H1 (cell line): ENCODE measurements around the gene MRPL19. TPM values are rescaled to one million over a fixed set of nuclear protein-coding genes. Genes with fewer than 3 reads are reported as not detected.
"Not testable (repeated sequence)": the region's sequence is repeated elsewhere in the genome, so short reads cannot be mapped to it uniquely, and the experiment has no call there.

Experiments
- CTCF ChIA-PET: fragments of 300-600 bp; sonication (Branson Sonifier 250); formaldehyde crosslinking; loops from one replicate; lab custom pipeline; 2021; ENCODE audit not compliant: partially characterized antibody; lab: Charles Lee
- POLR2A ChIA-PET: fragments of 300-600 bp; sonication (Branson Sonifier 250); formaldehyde crosslinking; loops from one replicate; lab custom pipeline; 2021; ENCODE audit warnings: inconsistent platforms; ENCODE audit not compliant: partially characterized antibody; lab: Charles Lee
- DNase-seq, 2 experiments: peaks; one replicate each; pipeline versions ENCODE4 v3.0.0 to v3.0.0-alpha.2; 2010 to 2022; ENCODE audit warnings: low spot score in 2 of 2, low read depth in 1 of 2, mixed read lengths in 1 of 2
- FAIRE-seq: peaks from 2 replicates; lab custom pipeline; 2011; peaks lifted over from hg19 to GRCh38; lab: Jason Lieb, UNC
- H2AFZ ChIP-seq: 2 replicates; pipeline ENCODE4 v1.8.1; 2012; ENCODE audit warnings: low read length, inconsistent platforms
- H2AK5ac ChIP-seq: 2 replicates; pipeline ENCODE4 v1.6.1; 2013; ENCODE audit warnings: low read depth, low read length
- H2BK120ac ChIP-seq: replicated peaks from 2 replicates; pipeline ENCODE3; 2013; ENCODE audit warnings: low read depth, low read length, inconsistent platforms
- H2BK12ac ChIP-seq: 2 replicates; pipeline ENCODE4 v1.6.1; 2013; ENCODE audit warnings: low read depth, low read length
- H2BK15ac ChIP-seq: 2 replicates; pipeline ENCODE4 v1.6.1; 2013; ENCODE audit warnings: low read length
- H2BK20ac ChIP-seq: 2 replicates; pipeline ENCODE4 v1.6.1; 2013; ENCODE audit warnings: low read length
- H2BK5ac ChIP-seq: 2 replicates; pipeline ENCODE4 v1.6.1; 2013; ENCODE audit warnings: low read depth, low read length
- H3K14ac ChIP-seq: 2 replicates; pipeline ENCODE4 v1.6.1; 2013; ENCODE audit warnings: inconsistent platforms; ENCODE audit not compliant: insufficient read length
- H3K18ac ChIP-seq: 2 replicates; pipeline ENCODE4 v1.6.1; 2013; ENCODE audit warnings: low read length; ENCODE audit errors: extremely low read depth
- H3K23ac ChIP-seq: 2 replicates; pipeline ENCODE4 v1.6.1; 2013; ENCODE audit warnings: inconsistent platforms; ENCODE audit not compliant: insufficient read length
- H3K23me2 ChIP-seq: 2 replicates; pipeline ENCODE4 v1.6.1; 2013; ENCODE audit warnings: low read depth, low read length
- H3K27ac ChIP-seq: 2 replicates; pipeline ENCODE4 v1.6.1; 2011; ENCODE audit warnings: low read depth, low read length, inconsistent platforms
- H3K27me3 ChIP-seq, 4 experiments: replicated peaks in 1 of 4; 1 replicate in 1 of 4; 2 replicates in 3 of 4; pipeline versions ENCODE4 v1.6.1 to v1.8.1; 2011 to 2013; ENCODE audit warnings: low read length in 3 of 4, mild to moderate bottlenecking in 3 of 4, inconsistent platforms in 2 of 4, mixed read lengths in 2 of 4, moderate library complexity in 1 of 4; ENCODE audit not compliant: control insufficient read depth in 3 of 4, insufficient read depth in 3 of 4; ENCODE audit errors: extremely low read depth in 1 of 4
- H3K36me3 ChIP-seq, 4 experiments: 2 replicates each; pipeline versions ENCODE4 v1.6.1 to v1.8.1; 2011 to 2013; ENCODE audit warnings: mild to moderate bottlenecking in 4 of 4, low read length in 3 of 4, moderate library complexity in 2 of 4, control low read depth in 1 of 4, inconsistent platforms in 1 of 4; ENCODE audit not compliant: insufficient read depth in 4 of 4, control insufficient read depth in 2 of 4
- H3K4ac ChIP-seq: replicated peaks from 2 replicates; pipeline ENCODE3; 2013; ENCODE audit warnings: low read length, low read depth, mixed read lengths, inconsistent platforms; ENCODE audit not compliant: insufficient read length
- H3K4me1 ChIP-seq, 4 experiments: replicated peaks in 1 of 4; 1 replicate in 1 of 4; 2 replicates in 3 of 4; pipeline versions ENCODE4 v1.6.1 to v1.8.1; 2011 to 2013; ENCODE audit warnings: low read length in 3 of 4, inconsistent platforms in 2 of 4, mixed read lengths in 1 of 4; ENCODE audit not compliant: insufficient read depth in 4 of 4, control insufficient read depth in 3 of 4
- H3K4me2 ChIP-seq, 2 experiments: 2 replicates each; pipeline versions ENCODE4 v1.6.1 to v1.8.1; 2011 to 2013; ENCODE audit warnings: low read depth in 2 of 2, low read length in 2 of 2, control low read depth in 1 of 2, inconsistent platforms in 1 of 2, mild to moderate bottlenecking in 1 of 2; ENCODE audit not compliant: insufficient read depth in 1 of 2
- H3K4me3 ChIP-seq, 4 experiments: fragments of 200-600, 300-600 bp in 1 of 4; sonication (generic), shearing (Covaris generic), sonication (Bioruptor Twin) in 1 of 4; 2 replicates each; pipeline versions ENCODE4 v1.5.1 to v1.8.1; 2011 to 2016; ENCODE audit warnings: low read length in 4 of 4, low read depth in 3 of 4, control low read depth in 2 of 4, inconsistent platforms in 2 of 4, mild to moderate bottlenecking in 2 of 4, mixed read lengths in 1 of 4, moderate library complexity in 1 of 4; ENCODE audit not compliant: insufficient read depth in 2 of 4; ENCODE audit errors: extremely low read depth in 1 of 4
- H3K56ac ChIP-seq: replicated peaks from 2 replicates; pipeline ENCODE3; 2013; ENCODE audit warnings: low read depth, mild to moderate bottlenecking, mixed read lengths, low read length, inconsistent platforms; ENCODE audit not compliant: insufficient read length
- H3K79me1 ChIP-seq: 2 replicates; pipeline ENCODE4 v1.6.1; 2013; ENCODE audit warnings: low read depth, low read length, control low read depth
- H3K79me2 ChIP-seq, 2 experiments: 2 replicates each; pipeline versions ENCODE4 v1.6.1 to v1.8.1; 2012 to 2013; ENCODE audit warnings: low read length in 2 of 2, mild to moderate bottlenecking in 2 of 2, inconsistent platforms in 1 of 2; ENCODE audit not compliant: insufficient read depth in 2 of 2, control insufficient read depth in 1 of 2
- H3K9ac ChIP-seq, 4 experiments: replicated peaks in 1 of 4; 1 replicate in 1 of 4; 2 replicates in 3 of 4; pipeline versions ENCODE4 v1.6.1 to v1.8.1; 2011 to 2013; ENCODE audit warnings: low read depth in 3 of 4, low read length in 3 of 4, control low read depth in 2 of 4, mild to moderate bottlenecking in 2 of 4, moderate library complexity in 2 of 4, inconsistent platforms in 1 of 4; ENCODE audit errors: extremely low read depth in 1 of 4
- H3K9me3 ChIP-seq, 2 experiments: 2 replicates each; pipeline versions ENCODE4 v1.6.1 to v1.8.1; 2012 to 2013; ENCODE audit warnings: mild to moderate bottlenecking in 2 of 2, moderate library complexity in 2 of 2, control low read depth in 1 of 2, inconsistent platforms in 1 of 2, low read depth in 1 of 2, low read length in 1 of 2, mixed read lengths in 1 of 2; ENCODE audit not compliant: insufficient read depth in 2 of 2
- H4K20me1 ChIP-seq, 2 experiments: replicated peaks in 1 of 2; 2 replicates each; pipeline versions ENCODE3 to v1.8.1; 2011 to 2013; ENCODE audit warnings: inconsistent platforms in 2 of 2, low read length in 2 of 2, mild to moderate bottlenecking in 1 of 2; ENCODE audit not compliant: insufficient read depth in 2 of 2, control insufficient read depth in 1 of 2
- H4K5ac ChIP-seq: 2 replicates; pipeline ENCODE4 v1.6.1; 2013; ENCODE audit warnings: low read length, low read depth, mixed read lengths, inconsistent platforms; ENCODE audit not compliant: insufficient read length
- H4K8ac ChIP-seq: 2 replicates; pipeline ENCODE4 v1.8.0; 2013; ENCODE audit warnings: mild to moderate bottlenecking, moderate library complexity, low read length, inconsistent platforms; ENCODE audit not compliant: insufficient read depth; ENCODE audit errors: extremely low read depth
- H4K91ac ChIP-seq: replicated peaks from 2 replicates; pipeline ENCODE3; 2013; ENCODE audit warnings: low read length, mixed read lengths, inconsistent platforms; ENCODE audit not compliant: insufficient read length
- WGBS, 2 experiments: shearing (Covaris generic) in 1 of 2; methylation state at CpG; one replicate each; pipeline versions ENCODE4 v1.1.6 to v1.1.7; 2013 to 2015; ENCODE audit warnings: low lambda C conversion rate in 2 of 2, mixed read lengths in 2 of 2, inconsistent platforms in 1 of 2, low coverage in 1 of 2, missing lambda C conversion rate in 1 of 2; ENCODE audit not compliant: insufficient replicate concordance in 2 of 2, insufficient coverage in 1 of 2, insufficient read length in 1 of 2; ENCODE audit errors: extremely low coverage in 1 of 2, missing lambda C conversion rate in 1 of 2; 5-methylcytosine and 5-hydroxymethylcytosine counted together
- polyA plus RNA-seq, 7 experiments: library from polyadenylated mRNA; depleted of rRNA in 3 of 7; stranded (reverse) in 5 of 7; unstranded in 2 of 7; fragments of >200 nt in 5 of 7; fragments of 200-250 nt in 2 of 7; gene quantifications; 1 replicate in 5 of 7; 2 replicates in 1 of 7; 4 replicates in 1 of 7; pipeline versions ENCODE4 v1.2.1 to v1.2.3, GENCODE V29; 2011 to 2013; ENCODE audit warnings: missing spikeins in 2 of 7, mixed read lengths in 2 of 7
- total RNA-seq: library from RNA; stranded (reverse); fragmentation: NEBNext Ultra II Directional; extraction: Animal tissue kit (Norgen Biotek cat#: 25700); gene quantifications from 2 replicates; pipeline ENCODE4 v1.2.1, GENCODE V29; 2021

MRPL19 gene
- total and polyA plus RNA-seq, 2 of the 8 experiments (the other 6 are each of a cell fraction or from before 2014, with no cell fraction given), result 18.1 to 75.2 TPM

- WGBS, 2 experiments, result 97% methylated on average over 4 of the region's 4 CpGs; no CpG with 5 or more reads in 1 of the 2 experiments
- H2BK5ac ChIP-seq, FAIRE-seq, H2AFZ ChIP-seq, DNase-seq, H3K14ac ChIP-seq, H3K27me3 ChIP-seq, H2AK5ac ChIP-seq, H2BK15ac ChIP-seq, H3K23me2 ChIP-seq, H4K20me1 ChIP-seq, H3K9ac ChIP-seq, H3K18ac ChIP-seq, H3K79me2 ChIP-seq, H2BK20ac ChIP-seq, H4K91ac ChIP-seq, H3K4ac ChIP-seq, H2BK120ac ChIP-seq, H2BK12ac ChIP-seq, H3K79me1 ChIP-seq, H3K27ac ChIP-seq, H3K4me3 ChIP-seq, H3K23ac ChIP-seq, H3K56ac ChIP-seq, H4K5ac ChIP-seq, H3K4me2 ChIP-seq, H4K8ac ChIP-seq, H3K9me3 ChIP-seq, H3K4me1 ChIP-seq: not testable (repeated sequence)
- peaks cover 0 to 14% (median 7%) of the 10 kb centered on the region in 4 experiments; a peak in 3 of 8 replicates for H3K36me3 ChIP-seq
- POLR2A ChIA-PET, result interaction anchor here (0.6 kb wide), 1 partner anchor 22 kb away, joined by 3 read pairs; no protein-coding TSS in a partner anchor
- CTCF ChIA-PET, result interaction anchor here (5.2 kb wide), 1 partner anchor 34 kb away, joined by 31 read pairs; no protein-coding TSS in a partner anchor
These were observed 28.8 kb downstream of the MRPL19 start for GRCh38 chr2:75675423-75675822.
